Fibroblast of the aortic adventitia (primary cell): Measurements from ENCODE around the gene CPSF6. TPM values are rescaled to one million over a fixed set of nuclear protein-coding genes. Genes with fewer than 3 reads are reported as not detected.

ENCODE experiments used
- DNase-seq: peaks from one replicate; pipeline ENCODE4 v3.0.0-alpha.2; 2010; ENCODE audit warnings: low read depth
- H3K4me3 ChIP-seq: 2 replicates; pipeline ENCODE4 v1.5.1; 2011; ENCODE audit warnings: low read depth, mild to moderate bottlenecking, control low read depth, low read length, moderate library complexity
- CTCF ChIP-seq: IDR thresholded peaks from 2 replicates; pipeline ENCODE4 v1.5.1; 2011; ENCODE audit warnings: mild to moderate bottlenecking, low read length, control low read depth, inconsistent platforms; ENCODE audit not compliant: insufficient read depth
- total RNA-seq: library from RNA; depleted of rRNA; stranded (reverse); fragments of >200 nt; gene quantifications from 2 replicates; pipeline ENCODE4 v1.2.3, GENCODE V29; 2012; ENCODE audit warnings: low replicate concordance

CPSF6 gene
- total RNA-seq, 1 donor = 25.8 TPM

- no peak overlapping the region for H3K4me3 ChIP-seq
- no peak for TF ChIP-seq CTCF
Measured at GRCh38 chr12:69318225-69318624, 78.9 kb downstream of the CPSF6 start.

GRCh38 chr12:69321351-69321750 lies 82.0 kb downstream of the CPSF6 start:
- H3K4me3 ChIP-seq = no peak overlapping the region
- TF ChIP-seq CTCF = no peak
- DNase-seq = no peak

More at GRCh38 chr12:69318225-69318624, 78.9 kb downstream of the CPSF6 start:
- DNase-seq = no peak

Other genes starting within 250 kb of the CPSF6 start
- gene LYZ, start 108.8 kb downstream of the CPSF6 start, total RNA-seq = not detected in 2 replicates
- gene YEATS4, start 120.2 kb downstream of the CPSF6 start, total RNA-seq = 23.5 and 37.2 TPM in 2 replicates
- gene FRS2, start 230.8 kb downstream of the CPSF6 start, total RNA-seq = 30.4 and 67.0 TPM in 2 replicates